SK-N-SH (cell line): Measurements from ENCODE around the gene ZNF396. TPM values are rescaled to one million over a fixed set of nuclear protein-coding genes. Genes with fewer than 3 reads are reported as not detected.

Source experiments
- CTCF ChIA-PET: fragments of 300-600, 350-600 bp; formaldehyde crosslinking; extraction: SDS; loops from one replicate; lab custom pipeline; 2021; lab: Yijun Ruan, JAX
- POLR2A ChIA-PET: fragments of 350-600 bp; sonication (Branson Sonifier 250); formaldehyde crosslinking; extraction: SDS; loops from one replicate; lab custom pipeline; 2020; ENCODE audit warnings: antibody characterized with exemption, inconsistent platforms; lab: Yijun Ruan, JAX
- DNase-seq: peaks from one replicate; pipeline ENCODE4 v3.0.0; 2012
- H2AFZ ChIP-seq: fragments of 200-600 bp; sonication (generic); 2 replicates; pipeline ENCODE4 v1.8.1; 2016; ENCODE audit warnings: antibody characterized with exemption, mild to moderate bottlenecking, low read depth
- H3F3A ChIP-seq: fragments of 200-600 bp; sonication (generic); replicated peaks from 2 replicates; pipeline ENCODE3; 2016; ENCODE audit warnings: antibody characterized with exemption, mild to moderate bottlenecking; ENCODE audit not compliant: insufficient read depth
- H3K27ac ChIP-seq, 2 experiments: fragments of 200-500 bp in 1 of 2; fragments of 200-600 bp in 1 of 2; sonication (Bioruptor generic) in 1 of 2; sonication (generic), shearing (Covaris generic) in 1 of 2; 2 replicates each; pipeline versions ENCODE4 v1.5.1 to v1.6.1; 2014 to 2016; ENCODE audit warnings: low read depth in 2 of 2, inconsistent platforms in 1 of 2, low read length in 1 of 2, mild to moderate bottlenecking in 1 of 2, mixed read lengths in 1 of 2
- H3K27me3 ChIP-seq: fragments of 200-600 bp; sonication (generic), shearing (Covaris generic); 2 replicates; pipeline ENCODE4 v1.6.1; 2016; ENCODE audit warnings: mixed run types; ENCODE audit not compliant: insufficient read depth
- H3K36me3 ChIP-seq, 2 experiments: fragments of 200-500 bp in 1 of 2; fragments of 200-600 bp in 1 of 2; sonication (Bioruptor generic) in 1 of 2; sonication (generic) in 1 of 2; replicated peaks in 1 of 2; 2 replicates each; pipeline versions ENCODE3 to v1.5.1; 2014 to 2016; ENCODE audit warnings: low read length in 1 of 2, mild to moderate bottlenecking in 1 of 2; ENCODE audit not compliant: insufficient read depth in 2 of 2, control insufficient read depth in 1 of 2
- H3K4me1 ChIP-seq, 2 experiments: fragments of 200-500 bp in 1 of 2; fragments of 200-600 bp in 1 of 2; sonication (Bioruptor generic) in 1 of 2; sonication (generic), shearing (Covaris generic) in 1 of 2; 2 replicates each; pipeline versions ENCODE4 v1.5.1 to v1.6.1; 2014 to 2016; ENCODE audit warnings: low read depth in 1 of 2, low read length in 1 of 2, mixed run types in 1 of 2; ENCODE audit not compliant: insufficient read depth in 2 of 2, control insufficient read depth in 1 of 2
- H3K4me2 ChIP-seq: fragments of 200-600 bp; sonication (generic), shearing (Covaris generic); 2 replicates; pipeline ENCODE4 v1.6.1; 2017; ENCODE audit warnings: mixed run types
- H3K4me3 ChIP-seq, 2 experiments: fragments of 200-500 bp in 1 of 2; fragments of 200-600 bp in 1 of 2; sonication (Bioruptor generic) in 1 of 2; sonication (generic), shearing (Covaris generic) in 1 of 2; 2 replicates each; pipeline versions ENCODE4 v1.5.1 to v1.8.1; 2014 to 2016; ENCODE audit warnings: low read depth in 2 of 2, inconsistent platforms in 1 of 2, low read length in 1 of 2, mild to moderate bottlenecking in 1 of 2, mixed read lengths in 1 of 2, moderate library complexity in 1 of 2
- H3K79me2 ChIP-seq: fragments of 200-600 bp; sonication (generic); 2 replicates; pipeline ENCODE4 v1.8.1; 2017; ENCODE audit warnings: mild to moderate bottlenecking; ENCODE audit not compliant: insufficient read depth
- H3K9ac ChIP-seq: fragments of 200-600 bp; sonication (generic); 2 replicates; pipeline ENCODE4 v1.6.1; 2017; ENCODE audit warnings: mixed run types
- H3K9me2 ChIP-seq: fragments of 200-600 bp; sonication (generic); 2 replicates; pipeline ENCODE4 v1.6.1; 2017; ENCODE audit warnings: mixed run types
- H3K9me3 ChIP-seq: fragments of 200-600 bp; sonication (generic); 2 replicates; pipeline ENCODE4 v1.6.1; 2017; ENCODE audit warnings: mixed run types, mild to moderate bottlenecking, moderate library complexity
- H4K20me1 ChIP-seq: fragments of 200-600 bp; sonication (generic); 2 replicates; pipeline ENCODE4 v1.6.1; 2017; ENCODE audit warnings: mild to moderate bottlenecking, mixed run types; ENCODE audit not compliant: insufficient read depth
- CHD2 ChIP-seq: fragments of 150-350 bp; IDR thresholded peaks from 2 replicates; pipeline ENCODE4 v1.6.1; 2018; ENCODE audit warnings: low read length; ENCODE audit not compliant: partially characterized antibody
- EZH2phosphoT487 ChIP-seq: fragments of 200-600 bp; sonication (generic); IDR thresholded peaks from 2 replicates; pipeline ENCODE4 v1.6.1; 2017; ENCODE audit warnings: low read depth, mixed run types, mild to moderate bottlenecking, antibody characterized with exemption, moderate library complexity, borderline replicate concordance
- FOSL2 ChIP-seq: IDR thresholded peaks from 2 replicates; pipeline ENCODE4 v1.4.0; 2012; ENCODE audit warnings: low read depth, mild to moderate bottlenecking, moderate library complexity, borderline replicate concordance
- FOXJ3 ChIP-seq: sonication (generic); formaldehyde crosslinking; IDR thresholded peaks from 2 replicates; pipeline ENCODE4 v1.5.1; 2020; ENCODE audit warnings: mild to moderate bottlenecking, missing genetic modification reagents
- FOXM1 ChIP-seq: IDR thresholded peaks from 2 replicates; pipeline ENCODE4 v1.4.0; 2012; ENCODE audit warnings: low read depth, mild to moderate bottlenecking
- GABPA ChIP-seq: IDR thresholded peaks from 2 replicates; pipeline ENCODE4 v1.4.0; 2012; ENCODE audit warnings: low read depth, mild to moderate bottlenecking
- GATA2 ChIP-seq: sonication (generic); formaldehyde crosslinking; IDR thresholded peaks from 2 replicates; pipeline ENCODE4 v1.5.0; 2020; ENCODE audit warnings: mild to moderate bottlenecking, missing genetic modification reagents
- JUND ChIP-seq: IDR thresholded peaks from 2 replicates; pipeline ENCODE4 v1.4.0; 2012
- MAX ChIP-seq: IDR thresholded peaks from 2 replicates; pipeline ENCODE4 v1.4.0; 2012; ENCODE audit warnings: low read depth
- MXI1 ChIP-seq: IDR thresholded peaks from 2 replicates; pipeline ENCODE4 v1.6.1; 2012; ENCODE audit warnings: mild to moderate bottlenecking, low read depth, low read length, improper control_type of control experiment
- NFIC ChIP-seq: IDR thresholded peaks from 2 replicates; pipeline ENCODE4 v1.4.0; 2012; ENCODE audit warnings: borderline replicate concordance
- NRF1 ChIP-seq: IDR thresholded peaks from 2 replicates; pipeline ENCODE4 v1.6.1; 2012; ENCODE audit warnings: low read depth, mild to moderate bottlenecking, low read length
- RCOR1 ChIP-seq: fragments of 150-350 bp; IDR thresholded peaks from 2 replicates; pipeline ENCODE4 v1.6.1; 2017; ENCODE audit warnings: antibody characterized with exemption, low read length
- RFX5 ChIP-seq: IDR thresholded peaks from 2 replicates; pipeline ENCODE4 v1.6.1; 2012; ENCODE audit warnings: mild to moderate bottlenecking, improper control_type of control experiment, low read length
- RXRA ChIP-seq: IDR thresholded peaks from 2 replicates; pipeline ENCODE4 v1.4.0; 2012; ENCODE audit warnings: low read depth, mild to moderate bottlenecking, borderline replicate concordance
- SIN3A ChIP-seq: IDR thresholded peaks from 2 replicates; pipeline ENCODE4 v1.6.1; 2012; ENCODE audit warnings: low read depth, mild to moderate bottlenecking, low read length, moderate library complexity, borderline replicate concordance
- TAF1 ChIP-seq: IDR thresholded peaks from 2 replicates; pipeline ENCODE4 v1.6.1; 2012; ENCODE audit warnings: low read depth, mild to moderate bottlenecking, low read length, moderate library complexity, borderline replicate concordance
- TCF12 ChIP-seq: IDR thresholded peaks from 2 replicates; pipeline ENCODE4 v1.4.0; 2012
- TEAD4 ChIP-seq: IDR thresholded peaks from 2 replicates; pipeline ENCODE4 v1.4.0; 2012; ENCODE audit warnings: mild to moderate bottlenecking, borderline replicate concordance; ENCODE audit not compliant: insufficient read depth
- USF1 ChIP-seq: IDR thresholded peaks from 2 replicates; pipeline ENCODE4 v1.4.0; 2012; ENCODE audit warnings: low read depth, borderline replicate concordance
- USF2 ChIP-seq: fragments of 150-350 bp; IDR thresholded peaks from 2 replicates; pipeline ENCODE4 v1.6.1; 2017; ENCODE audit warnings: antibody characterized with exemption, low read length, low read depth, borderline replicate concordance
- YY1 ChIP-seq: IDR thresholded peaks from 2 replicates; pipeline ENCODE4 v1.4.0; 2012; ENCODE audit warnings: low read depth, mild to moderate bottlenecking
- WGBS: methylation state at CpG from one replicate; pipeline ENCODE4 v1.1.6; 2017; ENCODE audit warnings: low lambda C conversion rate; 5-methylcytosine and 5-hydroxymethylcytosine counted together
- polyA plus RNA-seq, 3 experiments: library from polyadenylated mRNA; depleted of rRNA; stranded (reverse); fragments of >200 nt; gene quantifications; 2 replicates each; pipeline ENCODE4 v1.2.3, GENCODE V29; 2012

ZNF396 gene
- polyA plus RNA-seq, 1 of the 3 experiments (the other 2 are of a cell fraction): 0.41 TPM

DNA sequence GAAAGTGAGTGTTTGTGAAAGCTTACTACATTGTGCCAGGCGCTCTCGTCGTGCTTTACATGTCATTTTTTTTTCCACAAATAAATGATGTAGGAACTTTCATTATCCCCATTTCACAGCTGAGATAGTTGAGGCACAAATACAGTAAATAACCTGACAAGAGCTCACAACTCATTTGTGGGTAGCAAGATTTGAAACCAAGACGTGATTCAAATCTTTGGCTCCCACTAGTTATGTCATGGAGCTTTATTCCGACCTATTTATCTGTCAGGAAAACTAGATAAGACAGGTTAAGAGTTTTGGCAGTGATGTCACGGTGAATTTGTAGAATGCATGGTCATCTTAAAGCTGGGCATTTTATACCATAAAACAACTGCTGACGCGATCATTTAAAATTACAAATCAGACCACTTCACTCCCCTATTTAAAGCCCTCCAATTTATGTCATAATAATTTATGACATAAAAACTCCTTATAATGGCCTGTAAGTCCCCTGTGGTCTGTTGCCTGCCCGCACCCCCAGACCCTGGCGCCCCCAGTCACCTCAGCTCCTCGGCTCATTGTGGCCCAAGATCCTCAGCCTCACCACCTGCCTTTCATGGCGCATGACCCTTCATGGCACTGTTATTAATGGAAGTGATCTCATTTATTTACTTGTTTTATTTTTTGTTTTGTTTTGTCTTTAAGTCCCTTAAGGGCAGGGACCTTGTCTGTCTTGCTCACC is 32.2 kb downstream of the ZNF396 start:
- Histone ChIP-seq H3K4me2 (peak overlapping the region; percentile 86), H3K36me3 (peaks cover 17 to 32% of the 10 kb centered on the region in 2 experiments), H3K27ac (peak overlapping the region; percentile 96 to 98), H3F3A (no peaks in the 10 kb centered on the region), H3K4me1 (peaks cover 0 to 15% of the 10 kb centered on the region in 2 experiments; a peak in 3 of 4 replicates), H3K79me2 (peaks cover 52% of the 10 kb centered on the region), H3K4me3 (peak overlapping the region; percentile 81 to 83), H4K20me1 (peaks cover 39% of the 10 kb centered on the region), H3K27me3 (no peaks in the 10 kb centered on the region), H3K9me3 (no peaks in the 10 kb centered on the region), H3K9ac (peak overlapping the region; percentile 99), H2AFZ (peak overlapping the region; percentile 96; the same call in 1 of the 2 replicates), H3K9me2 (no peaks in the 10 kb centered on the region)
- no peak for DNase-seq
- 83% methylated on average over 12 of the region's 12 CpGs for WGBS
- TF ChIP-seq MXI1: peak; percentile 19; the same call in 1 of the 2 replicates
- no peak for TF ChIP-seq FOXJ3
- CTCF ChIA-PET: interaction anchor here (1.1 to 3.8 kb wide), 5 partner anchors 10 to 334 kb away, joined by 3 to 28 read pairs (median 5); no protein-coding TSS in a partner anchor
- POLR2A ChIA-PET: interaction anchor here (0.8 to 1.9 kb wide), 4 partner anchors 78 to 304 kb away, joined by 3 to 13 read pairs (median 5); partner anchors contain the start of genes MAPRE2 and ZNF397

DNA sequence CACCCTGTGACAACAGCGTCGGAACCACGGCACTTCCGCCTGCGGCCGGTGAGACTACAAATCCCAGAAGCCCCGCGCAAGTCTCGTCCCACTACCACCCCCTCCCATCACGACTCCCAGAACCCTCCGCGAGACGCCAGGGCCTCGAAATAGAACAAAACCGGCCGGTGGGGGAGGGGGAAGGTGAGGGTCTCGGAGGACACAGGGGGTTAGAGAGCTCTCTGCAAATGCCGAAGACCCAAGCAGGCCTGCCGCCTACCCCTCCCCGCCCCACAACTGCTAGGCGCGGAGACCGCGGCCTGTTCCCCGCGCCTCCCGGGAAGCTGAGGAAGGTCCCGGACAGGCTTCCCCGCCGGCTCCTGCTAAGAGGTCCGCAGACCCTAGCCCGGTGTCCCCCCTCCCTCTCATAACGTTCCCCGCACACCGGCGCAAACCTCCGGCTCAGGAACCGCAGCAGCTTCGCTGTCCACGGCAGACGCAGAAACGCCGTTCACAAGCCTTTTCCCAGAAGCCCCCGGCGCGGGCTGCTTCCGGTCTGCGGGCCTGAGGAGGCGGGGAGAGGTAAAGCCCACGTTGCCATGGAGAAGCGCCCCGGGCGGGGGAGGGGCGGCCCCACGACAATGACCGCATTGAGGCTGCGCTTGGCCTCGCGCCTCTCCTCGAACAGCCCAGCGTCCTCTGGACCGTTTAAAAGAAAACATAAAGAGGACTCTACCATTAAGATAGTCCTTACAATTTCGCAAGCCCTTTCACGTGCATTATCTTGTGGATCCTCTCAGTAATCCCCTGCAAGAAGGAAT is 33.0 kb downstream of the ZNF396 start, which contains the start of gene ZNF24:
Gene ZNF24, minus strand, starts transcription at position 485 of the 800 bp plus-strand sequence. CDS start 3,770 bp downstream, outside the sequence.
- ChIA-PET POLR2A (interaction anchor here (0.8 to 1.9 kb wide), 4 partner anchors 77 to 303 kb away, joined by 3 to 13 read pairs (median 5); partner anchors contain the start of genes MAPRE2 and ZNF397), CTCF (interaction anchor here (1.1 to 3.8 kb wide), 4 partner anchors 10 to 334 kb away, joined by 3 to 28 read pairs (median 5); no protein-coding TSS in a partner anchor)
- 2% methylated on average over 30 of the region's 64 CpGs for WGBS
- Histone ChIP-seq H3K4me2 (peak within 1 kb of the TSS; percentile 86), H3K9me3 (no peaks in the 10 kb centered on the region), H4K20me1 (peaks cover 46% of the 10 kb centered on the region), H3K36me3 (peaks cover 25 to 40% of the 10 kb centered on the region in 2 experiments), H3K27me3 (no peaks in the 10 kb centered on the region), H3K79me2 (peaks cover 60% of the 10 kb centered on the region), H3K27ac (peak within 1 kb of the TSS; percentile 96 to 98), H3K4me1 (peaks cover 0 to 15% of the 10 kb centered on the region in 2 experiments; a peak in 3 of 4 replicates), H3F3A (no peaks in the 10 kb centered on the region), H3K9me2 (no peaks in the 10 kb centered on the region), H3K9ac (peak within 1 kb of the TSS; percentile 99), H3K4me3 (peak within 1 kb of the TSS; percentile 81 to 83), H2AFZ (peak within 1 kb of the TSS; percentile 96)
- DNase-seq: peak; percentile 95
- peak; percentile 50 for TF ChIP-seq YY1
- TF ChIP-seq MAX: peak; percentile 86
- 0 out of 2 replicates have a peak, but pooled peaks have one; percentile 8 for TF ChIP-seq TCF12
- peak; percentile 43; the same call in 1 of the 2 replicates for TF ChIP-seq SIN3A
- TF ChIP-seq RFX5: no peak
- no peak for TF ChIP-seq FOSL2
- peak; percentile 60 for TF ChIP-seq TAF1
- TF ChIP-seq NFIC: no peak
- TF ChIP-seq RXRA: no peak
- TF ChIP-seq USF2: no peak
- TF ChIP-seq TEAD4: no peak
- TF ChIP-seq JUND: no peak
- peak; percentile 24; the same call in 1 of the 2 replicates for TF ChIP-seq FOXM1
- TF ChIP-seq CHD2: peak; percentile 97
- peak; percentile 18; the same call in 1 of the 2 replicates for TF ChIP-seq USF1
- TF ChIP-seq FOXJ3: 0 out of 2 replicates have a peak, but pooled peaks have one; percentile 35
- TF ChIP-seq EZH2phosphoT487: no peak
- TF ChIP-seq NRF1: peak; percentile 64
- no peak for TF ChIP-seq RCOR1
- TF ChIP-seq GATA2 (CRISPR knock-in tag): no peak
- TF ChIP-seq GABPA: peak; percentile 68
- peak; percentile 93 for TF ChIP-seq MXI1
